ENCODE measurements around the gene ZNF862.
"Not testable (repeated sequence)": the region's sequence is repeated elsewhere in the genome, so short reads cannot be mapped to it uniquely, and the experiment has no call there.

The ZNF862 gene

GRCh38 chr7:149886018-149886415 is 47.8 kb downstream of the ZNF862 start:
- H4K20me1 ChIP-seq (ENCODE audit: insufficient read depth, low read length, poor library complexity, severe bottlenecking), result no peaks in the 10 kb centered on the region
- no peak overlapping the region for H3K4me3 ChIP-seq (ENCODE audit: low read length, poor library complexity, severe bottlenecking)
- H3F3A ChIP-seq (ENCODE audit: low read depth), result no peaks in the 10 kb centered on the region
- no peak overlapping the region for H3K4me2 ChIP-seq (ENCODE audit: low read depth, low read length, poor library complexity, severe bottlenecking)
- no peak for TF ChIP-seq CTCF (conservative IDR thresholded peaks at IDR 0.05; ENCODE audit: low read length)
- TF ChIP-seq EZH2phosphoT487 (IDR thresholded peaks at IDR 0.05; ENCODE audit: borderline replicate concordance), result no peak
- no peaks in the 10 kb centered on the region for H3K79me2 ChIP-seq (ENCODE audit: insufficient read depth, low read length)
- no peaks in the 10 kb centered on the region for H3K9me2 ChIP-seq (replicated peaks; ENCODE audit: low read depth, low read length)
- H3K27me3 ChIP-seq (ENCODE audit: insufficient read depth, low read length, poor library complexity, severe bottlenecking), result no peaks in the 10 kb centered on the region
- H3K4me1 ChIP-seq (ENCODE audit: insufficient read depth, low read length, poor library complexity, severe bottlenecking), result peaks cover 4% of the 10 kb centered on the region
- H2AFZ ChIP-seq (ENCODE audit: low read length), result no peak overlapping the region
- no peaks in the 10 kb centered on the region for H3K36me3 ChIP-seq (ENCODE audit: insufficient read depth, low read length)
- no peaks in the 10 kb centered on the region for H3K9me3 ChIP-seq (ENCODE audit: insufficient read depth, low read depth, low read length)
- no peak overlapping the region for H3K9ac ChIP-seq (ENCODE audit: low read depth, low read length, poor library complexity, severe bottlenecking)

- H3K36me3 ChIP-seq (ENCODE audit: insufficient read depth, low read length), result no peaks in the 10 kb centered on the region
- no peak overlapping the region for H3K4me3 ChIP-seq (ENCODE audit: low read length, poor library complexity, severe bottlenecking)
- no peak overlapping the region for H3K4me2 ChIP-seq (ENCODE audit: low read depth, low read length, poor library complexity, severe bottlenecking)
- TF ChIP-seq CTCF (conservative IDR thresholded peaks at IDR 0.05; ENCODE audit: low read length) (no peak), EZH2phosphoT487 (IDR thresholded peaks at IDR 0.05; ENCODE audit: borderline replicate concordance) (no peak)
- no peak overlapping the region for H2AFZ ChIP-seq (ENCODE audit: low read length)
- no peak overlapping the region for H3K9ac ChIP-seq (ENCODE audit: low read depth, low read length, poor library complexity, severe bottlenecking)
- no peaks in the 10 kb centered on the region for H3K9me2 ChIP-seq (replicated peaks; ENCODE audit: low read depth, low read length)
- no peaks in the 10 kb centered on the region for H3F3A ChIP-seq (ENCODE audit: low read depth)
- peaks cover 4% of the 10 kb centered on the region for H3K4me1 ChIP-seq (ENCODE audit: insufficient read depth, low read length, poor library complexity, severe bottlenecking)
- no peaks in the 10 kb centered on the region for H4K20me1 ChIP-seq (ENCODE audit: insufficient read depth, low read length, poor library complexity, severe bottlenecking)
- H3K27me3 ChIP-seq (ENCODE audit: insufficient read depth, low read length, poor library complexity, severe bottlenecking), result no peaks in the 10 kb centered on the region
- H3K79me2 ChIP-seq (ENCODE audit: insufficient read depth, low read length), result no peaks in the 10 kb centered on the region
- no peaks in the 10 kb centered on the region for H3K9me3 ChIP-seq (ENCODE audit: insufficient read depth, low read depth, low read length)
Observed at GRCh38 chr7:149887311-149887710, 49.1 kb downstream of the ZNF862 start.

GRCh38 chr7:149890715-149891114 is 52.5 kb downstream of the ZNF862 start:
- not testable (repeated sequence) for H3K4me3 ChIP-seq (ENCODE audit: low read length, poor library complexity, severe bottlenecking); H3K36me3 ChIP-seq (ENCODE audit: insufficient read depth, low read length); H2AFZ ChIP-seq (ENCODE audit: low read length); H3K9me3 ChIP-seq (ENCODE audit: insufficient read depth, low read depth, low read length); H3F3A ChIP-seq (ENCODE audit: low read depth); H3K9me2 ChIP-seq (replicated peaks; ENCODE audit: low read depth, low read length); H3K4me2 ChIP-seq (ENCODE audit: low read depth, low read length, poor library complexity, severe bottlenecking); H3K4me1 ChIP-seq (ENCODE audit: insufficient read depth, low read length, poor library complexity, severe bottlenecking); H3K27me3 ChIP-seq (ENCODE audit: insufficient read depth, low read length, poor library complexity, severe bottlenecking); H4K20me1 ChIP-seq (ENCODE audit: insufficient read depth, low read length, poor library complexity, severe bottlenecking); H3K9ac ChIP-seq (ENCODE audit: low read depth, low read length, poor library complexity, severe bottlenecking); H3K79me2 ChIP-seq (ENCODE audit: insufficient read depth, low read length)

- H3K27me3 ChIP-seq (ENCODE audit: insufficient read depth, low read length, poor library complexity, severe bottlenecking); H3K9me3 ChIP-seq (ENCODE audit: insufficient read depth, low read depth, low read length); H2AFZ ChIP-seq (ENCODE audit: low read length); H3K9ac ChIP-seq (ENCODE audit: low read depth, low read length, poor library complexity, severe bottlenecking); H3K4me3 ChIP-seq (ENCODE audit: low read length, poor library complexity, severe bottlenecking); H3K4me1 ChIP-seq (ENCODE audit: insufficient read depth, low read length, poor library complexity, severe bottlenecking); H3K4me2 ChIP-seq (ENCODE audit: low read depth, low read length, poor library complexity, severe bottlenecking); H3K79me2 ChIP-seq (ENCODE audit: insufficient read depth, low read length); H3F3A ChIP-seq (ENCODE audit: low read depth); H3K36me3 ChIP-seq (ENCODE audit: insufficient read depth, low read length); H3K9me2 ChIP-seq (replicated peaks; ENCODE audit: low read depth, low read length); H4K20me1 ChIP-seq (ENCODE audit: insufficient read depth, low read length, poor library complexity, severe bottlenecking): not testable (repeated sequence)
Observed at GRCh38 chr7:149894957-149895356, 56.8 kb downstream of the ZNF862 start.

- not testable (repeated sequence) for H3K4me3 ChIP-seq (ENCODE audit: low read length, poor library complexity, severe bottlenecking); H3K27me3 ChIP-seq (ENCODE audit: insufficient read depth, low read length, poor library complexity, severe bottlenecking); H3K79me2 ChIP-seq (ENCODE audit: insufficient read depth, low read length); H2AFZ ChIP-seq (ENCODE audit: low read length); H3K9ac ChIP-seq (ENCODE audit: low read depth, low read length, poor library complexity, severe bottlenecking); H3K4me2 ChIP-seq (ENCODE audit: low read depth, low read length, poor library complexity, severe bottlenecking); H3K36me3 ChIP-seq (ENCODE audit: insufficient read depth, low read length); H3K4me1 ChIP-seq (ENCODE audit: insufficient read depth, low read length, poor library complexity, severe bottlenecking); H3K9me3 ChIP-seq (ENCODE audit: insufficient read depth, low read depth, low read length); H4K20me1 ChIP-seq (ENCODE audit: insufficient read depth, low read length, poor library complexity, severe bottlenecking); H3K9me2 ChIP-seq (replicated peaks; ENCODE audit: low read depth, low read length); H3F3A ChIP-seq (ENCODE audit: low read depth)
Observed at GRCh38 chr7:149907776-149908376, 69.7 kb downstream of the ZNF862 start.

GRCh38 chr7:149910219-149910618 is 72.0 kb downstream of the ZNF862 start:
- H3K9me2 ChIP-seq (replicated peaks; ENCODE audit: low read depth, low read length); H3K4me3 ChIP-seq (ENCODE audit: low read length, poor library complexity, severe bottlenecking); H3F3A ChIP-seq (ENCODE audit: low read depth); H2AFZ ChIP-seq (ENCODE audit: low read length); H3K9ac ChIP-seq (ENCODE audit: low read depth, low read length, poor library complexity, severe bottlenecking); H4K20me1 ChIP-seq (ENCODE audit: insufficient read depth, low read length, poor library complexity, severe bottlenecking); H3K4me2 ChIP-seq (ENCODE audit: low read depth, low read length, poor library complexity, severe bottlenecking); H3K9me3 ChIP-seq (ENCODE audit: insufficient read depth, low read depth, low read length); H3K36me3 ChIP-seq (ENCODE audit: insufficient read depth, low read length); H3K4me1 ChIP-seq (ENCODE audit: insufficient read depth, low read length, poor library complexity, severe bottlenecking); H3K79me2 ChIP-seq (ENCODE audit: insufficient read depth, low read length); H3K27me3 ChIP-seq (ENCODE audit: insufficient read depth, low read length, poor library complexity, severe bottlenecking): not testable (repeated sequence)
